ENCODE measurements around the gene TEP1.
"Not testable (repeated sequence)": the region's sequence is repeated elsewhere in the genome, so short reads cannot be mapped to it uniquely, and the experiment has no call there.

TEP1 gene

GRCh38 chr14:20341032-20341431, 72.3 kb downstream of the TEP1 start:
- not testable (repeated sequence) for DNase-seq (ENCODE audit: low spot score)

GRCh38 chr14:20334017-20334416, 79.3 kb downstream of the TEP1 start:
- no peak for DNase-seq (ENCODE audit: low spot score)

- DNase-seq (ENCODE audit: low spot score), result no peak
These were observed 79.8 kb downstream of the TEP1 start for GRCh38 chr14:20333494-20333841.

GRCh38 chr14:20332788-20333493, 80.4 kb downstream of the TEP1 start, which contains the start of gene CCNB1IP1:
CCNB1IP1 (minus strand) TSS chr14:20333279; CDS start chr14:20316523, 16,756 bp downstream.
- peak; percentile 80 for DNase-seq (ENCODE audit: low spot score)

GRCh38 chr14:20332431-20332787, 80.9 kb downstream of the TEP1 start:
- DNase-seq (ENCODE audit: low spot score), result peak; percentile 20

GRCh38 chr14:20331053-20331613, 82.2 kb downstream of the TEP1 start:
- no peak for DNase-seq (ENCODE audit: low spot score)

GRCh38 chr14:20329355-20329754, 83.9 kb downstream of the TEP1 start:
- DNase-seq (ENCODE audit: low spot score), result no peak

- no peak for DNase-seq (ENCODE audit: low spot score)
These were observed 84.6 kb downstream of the TEP1 start for GRCh38 chr14:20328705-20329104.

- DNase-seq (ENCODE audit: low spot score), result peak; percentile 51
These were observed 86.1 kb downstream of the TEP1 start for GRCh38 chr14:20327005-20327869.

GRCh38 chr14:20317720-20318119, 95.6 kb downstream of the TEP1 start:
- DNase-seq (ENCODE audit: low spot score), result no peak

Measured in HuH-7 (cell line).